Measurements from ENCODE around the gene CFAP97D1. TPM values are rescaled to one million over a fixed set of nuclear protein-coding genes. Genes with fewer than 3 reads are reported as not detected.

CFAP97D1 gene
- total and polyA plus RNA-seq, 2 experiments from 2014 or later: not detected

- Histone ChIP-seq H3K27ac (no peak overlapping the region), H3K27me3 (peaks cover 39% of the 10 kb centered on the region), H3K4me3 (no peak overlapping the region), H3K36me3 (no peaks in the 10 kb centered on the region), H3K9me3 (ENCODE audit: low read depth) (no peaks in the 10 kb centered on the region), H3K4me1 (ENCODE audit: low read depth) (no peaks in the 10 kb centered on the region)
- no peak for TF ChIP-seq CTCF (IDR thresholded peaks at IDR 0.05; ENCODE audit: low read depth, low read length)
- no peak for DNase-seq (ENCODE audit: low read depth in 1 of 2, low spot score in 1 of 2)
These were observed 25.3 kb upstream of the CFAP97D1 start for GRCh38 chr17:43754947-43755346.

GRCh38 chr17:43755389-43755875, 24.8 kb upstream of the CFAP97D1 start:
- H3K4me3 ChIP-seq: no peak overlapping the region
- peaks cover 39% of the 10 kb centered on the region for H3K27me3 ChIP-seq
- peak; percentile 41 to 43 for DNase-seq (ENCODE audit: low read depth in 1 of 2, low spot score in 1 of 2)
- no peaks in the 10 kb centered on the region for H3K4me1 ChIP-seq (ENCODE audit: low read depth)
- no peaks in the 10 kb centered on the region for H3K9me3 ChIP-seq (ENCODE audit: low read depth)
- no peaks in the 10 kb centered on the region for H3K36me3 ChIP-seq
- peak; percentile 2 for TF ChIP-seq CTCF (IDR thresholded peaks at IDR 0.05; ENCODE audit: low read depth, low read length)
- H3K27ac ChIP-seq: no peak overlapping the region

GRCh38 chr17:43756201-43756600, 24.0 kb upstream of the CFAP97D1 start:
- no peaks in the 10 kb centered on the region for H3K4me1 ChIP-seq (ENCODE audit: low read depth)
- no peak for TF ChIP-seq CTCF (IDR thresholded peaks at IDR 0.05; ENCODE audit: low read depth, low read length)

GRCh38 chr17:43757171-43757660, 23.0 kb upstream of the CFAP97D1 start:
- Histone ChIP-seq H3K9me3 (ENCODE audit: low read depth) (no peaks in the 10 kb centered on the region), H3K27me3 (peaks cover 39% of the 10 kb centered on the region), H3K4me3 (no peak overlapping the region), H3K36me3 (no peaks in the 10 kb centered on the region), H3K27ac (no peak overlapping the region), H3K4me1 (ENCODE audit: low read depth) (no peaks in the 10 kb centered on the region)
- DNase-seq (ENCODE audit: low read depth in 1 of 2, low spot score in 1 of 2): no peak
- TF ChIP-seq CTCF (IDR thresholded peaks at IDR 0.05; ENCODE audit: low read depth, low read length): no peak

More at GRCh38 chr17:43756201-43756600, 24.0 kb upstream of the CFAP97D1 start:
- no peak overlapping the region for H3K27ac ChIP-seq
- DNase-seq (ENCODE audit: low read depth in 1 of 2, low spot score in 1 of 2): no peak
- H3K4me3 ChIP-seq: no peak overlapping the region
- no peaks in the 10 kb centered on the region for H3K36me3 ChIP-seq
- H3K9me3 ChIP-seq (ENCODE audit: low read depth): no peaks in the 10 kb centered on the region
- H3K27me3 ChIP-seq: peaks cover 39% of the 10 kb centered on the region

DNA sequence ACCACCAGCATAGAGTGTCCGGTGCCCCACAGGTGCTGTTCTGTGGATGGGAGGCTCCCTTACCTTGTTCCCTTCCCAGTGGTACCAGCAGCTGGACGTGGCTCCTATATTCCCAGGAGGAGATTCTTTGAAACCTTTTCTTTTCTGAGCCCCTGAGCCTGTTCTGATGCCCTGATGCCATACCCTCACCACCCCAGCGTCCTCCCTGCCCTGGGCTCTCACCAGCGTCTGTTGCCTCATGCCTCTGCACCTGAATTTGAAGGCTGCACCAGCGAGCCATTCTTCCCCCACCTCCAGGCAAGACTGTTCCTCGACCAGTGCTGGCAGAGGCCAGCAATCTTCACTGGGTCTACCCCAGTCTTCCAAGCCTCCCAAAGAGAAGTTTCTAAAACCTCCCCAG, 22.1 kb upstream of the CFAP97D1 start:
- DNase-seq (ENCODE audit: low read depth in 1 of 2, low spot score in 1 of 2): no peak
- Histone ChIP-seq H3K27me3 (peaks cover 35% of the 10 kb centered on the region), H3K36me3 (no peaks in the 10 kb centered on the region), H3K9me3 (ENCODE audit: low read depth) (no peaks in the 10 kb centered on the region), H3K27ac (no peak overlapping the region), H3K4me1 (ENCODE audit: low read depth) (no peaks in the 10 kb centered on the region), H3K4me3 (no peak overlapping the region)
- no peak for TF ChIP-seq CTCF (IDR thresholded peaks at IDR 0.05; ENCODE audit: low read depth, low read length)
